ENCODE data around the gene APOC1. TPM values are rescaled to one million over a fixed set of nuclear protein-coding genes. Genes with fewer than 3 reads are reported as not detected.

APOC1 gene
- total RNA-seq, 1 experiment from 2014 or later: 48.5 TPM

DNA sequence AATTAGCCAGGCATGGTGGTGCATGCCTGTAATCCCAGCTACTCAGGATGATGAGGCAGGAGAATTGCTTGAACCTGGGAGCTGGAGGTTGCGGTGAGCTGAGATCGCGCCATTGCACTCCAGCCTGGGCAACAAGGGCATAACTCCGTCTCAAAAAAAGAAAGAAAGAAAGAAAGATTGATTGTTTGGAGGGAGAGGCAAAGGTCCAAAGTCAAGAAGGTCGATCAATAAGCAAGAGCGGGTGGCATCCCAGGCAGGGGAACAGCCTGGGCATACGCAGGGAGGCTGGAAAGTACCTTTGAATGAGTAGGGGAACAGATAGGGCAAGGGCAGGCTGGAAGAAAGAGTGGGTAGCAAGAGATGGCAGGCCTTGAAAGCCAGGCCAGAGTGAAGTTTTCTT lies 15.7 kb downstream of the APOC1 start:
- H3K9me3 ChIP-seq (ENCODE audit: control insufficient read depth, insufficient read depth, low read depth, low read length): no peaks in the 10 kb centered on the region
- TF ChIP-seq, protein P1, sequence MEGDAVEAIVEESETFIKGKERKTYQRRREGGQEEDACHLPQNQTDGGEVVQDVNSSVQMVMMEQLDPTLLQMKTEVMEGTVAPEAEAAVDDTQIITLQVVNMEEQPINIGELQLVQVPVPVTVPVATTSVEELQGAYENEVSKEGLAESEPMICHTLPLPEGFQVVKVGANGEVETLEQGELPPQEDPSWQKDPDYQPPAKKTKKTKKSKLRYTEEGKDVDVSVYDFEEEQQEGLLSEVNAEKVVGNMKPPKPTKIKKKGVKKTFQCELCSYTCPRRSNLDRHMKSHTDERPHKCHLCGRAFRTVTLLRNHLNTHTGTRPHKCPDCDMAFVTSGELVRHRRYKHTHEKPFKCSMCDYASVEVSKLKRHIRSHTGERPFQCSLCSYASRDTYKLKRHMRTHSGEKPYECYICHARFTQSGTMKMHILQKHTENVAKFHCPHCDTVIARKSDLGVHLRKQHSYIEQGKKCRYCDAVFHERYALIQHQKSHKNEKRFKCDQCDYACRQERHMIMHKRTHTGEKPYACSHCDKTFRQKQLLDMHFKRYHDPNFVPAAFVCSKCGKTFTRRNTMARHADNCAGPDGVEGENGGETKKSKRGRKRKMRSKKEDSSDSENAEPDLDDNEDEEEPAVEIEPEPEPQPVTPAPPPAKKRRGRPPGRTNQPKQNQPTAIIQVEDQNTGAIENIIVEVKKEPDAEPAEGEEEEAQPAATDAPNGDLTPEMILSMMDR (IDR thresholded peaks at IDR 0.05): no peak
- no TSS peak for BruUV-seq (replicated peaks)
- H3K4me1 ChIP-seq (ENCODE audit: control insufficient read depth, insufficient read depth, low read length): no peaks in the 10 kb centered on the region
- in situ Hi-C loops (cut with HindIII; ENCODE audit: low pct_unique_long_range_greater_than_20kb, low sequenced_read_pairs): no loop called here
- H3K4me3 ChIP-seq (ENCODE audit: low read depth in 2 of 2, low read length in 2 of 2): no peak overlapping the region
- intact Hi-C loops (cut with micrococcal nuclease; ENCODE audit: unreplicated experiment): no loop called here
- DNase-seq (ENCODE audit: low read depth, low spot score): no peak
- ATAC-seq: no peak
- H3K27ac ChIP-seq (ENCODE audit: low read length): no peak overlapping the region
- POLR2A ChIA-PET: interaction anchor here (0.6 kb wide), 1 partner anchor 12 kb away, joined by 3 read pairs; no protein-coding TSS in a partner anchor
- H3K27me3 ChIP-seq (ENCODE audit: control insufficient read depth, insufficient read depth, low read length): no peaks in the 10 kb centered on the region
- CTCF ChIA-PET: no interaction called here
- no peaks in the 10 kb centered on the region for H3K36me3 ChIP-seq (ENCODE audit: control insufficient read depth, insufficient read depth, low read length)

DNA sequence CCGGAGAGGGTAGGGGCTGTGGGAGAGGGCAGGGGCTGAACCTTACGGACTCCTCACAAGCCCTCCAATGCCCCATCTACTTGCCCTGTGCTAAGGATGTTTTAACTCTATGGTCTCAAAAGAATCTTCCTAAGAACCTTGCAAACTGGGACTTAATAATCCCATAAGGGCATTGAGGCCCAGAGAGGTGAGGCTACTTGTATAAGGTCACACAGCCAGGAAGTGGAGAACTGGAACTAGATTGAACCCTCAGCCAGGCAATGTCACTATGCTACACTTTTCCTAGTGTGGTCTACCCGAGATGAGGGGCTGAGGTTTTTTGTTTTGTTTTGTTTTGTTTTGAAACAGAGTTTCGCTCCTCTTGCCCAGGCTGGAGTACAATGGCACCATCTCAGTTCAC lies 17.1 kb downstream of the APOC1 start:
- no peak for ATAC-seq
- no peak for DNase-seq (ENCODE audit: low read depth, low spot score)
- H3K4me1 ChIP-seq (ENCODE audit: control insufficient read depth, insufficient read depth, low read length): no peaks in the 10 kb centered on the region
- H3K27ac ChIP-seq (ENCODE audit: low read length): no peak overlapping the region
- no peaks in the 10 kb centered on the region for H3K36me3 ChIP-seq (ENCODE audit: control insufficient read depth, insufficient read depth, low read length)
- no peaks in the 10 kb centered on the region for H3K27me3 ChIP-seq (ENCODE audit: control insufficient read depth, insufficient read depth, low read length)
- CTCF ChIA-PET: no interaction called here
- H3K9me3 ChIP-seq (ENCODE audit: control insufficient read depth, insufficient read depth, low read depth, low read length): no peaks in the 10 kb centered on the region
- no TSS peak for BruUV-seq (replicated peaks)
- in situ Hi-C loops (cut with HindIII; ENCODE audit: low pct_unique_long_range_greater_than_20kb, low sequenced_read_pairs): no loop called here
- intact Hi-C loops (cut with micrococcal nuclease; ENCODE audit: unreplicated experiment): no loop called here
- POLR2A ChIA-PET: no interaction called here
- TF ChIP-seq TCF7L2 (IDR thresholded peaks at IDR 0.05; ENCODE audit: low read depth, low read length): no peak
- TF ChIP-seq POLR2AphosphoS5 (IDR thresholded peaks at IDR 0.05; ENCODE audit: low read depth, low read length): no peak
- TF ChIP-seq, protein P1 (IDR thresholded peaks at IDR 0.05): no peak
- TF ChIP-seq, protein P2, sequence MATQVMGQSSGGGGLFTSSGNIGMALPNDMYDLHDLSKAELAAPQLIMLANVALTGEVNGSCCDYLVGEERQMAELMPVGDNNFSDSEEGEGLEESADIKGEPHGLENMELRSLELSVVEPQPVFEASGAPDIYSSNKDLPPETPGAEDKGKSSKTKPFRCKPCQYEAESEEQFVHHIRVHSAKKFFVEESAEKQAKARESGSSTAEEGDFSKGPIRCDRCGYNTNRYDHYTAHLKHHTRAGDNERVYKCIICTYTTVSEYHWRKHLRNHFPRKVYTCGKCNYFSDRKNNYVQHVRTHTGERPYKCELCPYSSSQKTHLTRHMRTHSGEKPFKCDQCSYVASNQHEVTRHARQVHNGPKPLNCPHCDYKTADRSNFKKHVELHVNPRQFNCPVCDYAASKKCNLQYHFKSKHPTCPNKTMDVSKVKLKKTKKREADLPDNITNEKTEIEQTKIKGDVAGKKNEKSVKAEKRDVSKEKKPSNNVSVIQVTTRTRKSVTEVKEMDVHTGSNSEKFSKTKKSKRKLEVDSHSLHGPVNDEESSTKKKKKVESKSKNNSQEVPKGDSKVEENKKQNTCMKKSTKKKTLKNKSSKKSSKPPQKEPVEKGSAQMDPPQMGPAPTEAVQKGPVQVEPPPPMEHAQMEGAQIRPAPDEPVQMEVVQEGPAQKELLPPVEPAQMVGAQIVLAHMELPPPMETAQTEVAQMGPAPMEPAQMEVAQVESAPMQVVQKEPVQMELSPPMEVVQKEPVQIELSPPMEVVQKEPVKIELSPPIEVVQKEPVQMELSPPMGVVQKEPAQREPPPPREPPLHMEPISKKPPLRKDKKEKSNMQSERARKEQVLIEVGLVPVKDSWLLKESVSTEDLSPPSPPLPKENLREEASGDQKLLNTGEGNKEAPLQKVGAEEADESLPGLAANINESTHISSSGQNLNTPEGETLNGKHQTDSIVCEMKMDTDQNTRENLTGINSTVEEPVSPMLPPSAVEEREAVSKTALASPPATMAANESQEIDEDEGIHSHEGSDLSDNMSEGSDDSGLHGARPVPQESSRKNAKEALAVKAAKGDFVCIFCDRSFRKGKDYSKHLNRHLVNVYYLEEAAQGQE (IDR thresholded peaks at IDR 0.05; ENCODE audit: insufficient read depth in 1 of 2, low read depth in 2 of 2, low read length in 1 of 2): no peak
- TF ChIP-seq SIN3A (IDR thresholded peaks at IDR 0.05; ENCODE audit: borderline replicate concordance, insufficient read depth, low read depth, low read length): no peak
- no peak overlapping the region for H3K4me3 ChIP-seq (ENCODE audit: low read depth in 2 of 2, low read length in 2 of 2)

DNA sequence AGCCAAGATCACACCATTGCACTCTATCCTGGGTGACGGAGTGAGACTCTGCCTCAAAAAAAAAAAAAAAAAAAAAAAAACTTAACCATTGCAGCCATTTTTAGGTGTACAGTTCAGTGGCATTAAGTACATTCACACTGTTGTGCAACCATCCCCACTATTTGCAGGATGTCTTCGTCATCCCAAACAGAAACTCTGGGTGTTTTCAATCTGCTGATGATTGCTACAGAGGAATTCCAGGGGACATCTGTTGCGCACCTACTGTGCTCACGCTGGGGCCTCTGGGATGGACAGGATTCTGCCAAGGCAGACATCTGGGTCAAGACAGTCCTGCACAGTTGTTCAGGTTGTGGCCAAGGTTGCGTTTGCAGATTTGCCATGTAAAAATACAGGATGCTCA lies 25.3 kb downstream of the APOC1 start:
- H3K4me1 ChIP-seq (ENCODE audit: control insufficient read depth, insufficient read depth, low read length): no peaks in the 10 kb centered on the region
- ATAC-seq: no peak
- CTCF ChIA-PET: no interaction called here

More for the DNA sequence above, 25.3 kb downstream of the APOC1 start:
- H3K27ac ChIP-seq (ENCODE audit: low read length): no peak overlapping the region
- POLR2A ChIA-PET: no interaction called here
- in situ Hi-C loops (cut with HindIII; ENCODE audit: low pct_unique_long_range_greater_than_20kb, low sequenced_read_pairs): no loop called here
- TF ChIP-seq, protein P2 (IDR thresholded peaks at IDR 0.05; ENCODE audit: insufficient read depth in 1 of 2, low read depth in 2 of 2, low read length in 1 of 2): no peak
- TF ChIP-seq TCF7L2 (IDR thresholded peaks at IDR 0.05; ENCODE audit: low read depth, low read length): no peak
- TF ChIP-seq SIN3A (IDR thresholded peaks at IDR 0.05; ENCODE audit: borderline replicate concordance, insufficient read depth, low read depth, low read length): no peak
- TF ChIP-seq, protein P1 (IDR thresholded peaks at IDR 0.05): no peak
- H3K27me3 ChIP-seq (ENCODE audit: control insufficient read depth, insufficient read depth, low read length): no peaks in the 10 kb centered on the region
- H3K4me3 ChIP-seq (ENCODE audit: low read depth in 2 of 2, low read length in 2 of 2): no peak overlapping the region
- intact Hi-C loops (cut with micrococcal nuclease; ENCODE audit: unreplicated experiment): no loop called here
- H3K36me3 ChIP-seq (ENCODE audit: control insufficient read depth, insufficient read depth, low read length): no peaks in the 10 kb centered on the region
- no peaks in the 10 kb centered on the region for H3K9me3 ChIP-seq (ENCODE audit: control insufficient read depth, insufficient read depth, low read depth, low read length)
- no TSS peak for BruUV-seq (replicated peaks)
- no peak for DNase-seq (ENCODE audit: low read depth, low spot score)

Data from Panc1 (cell line).